ENCODE measurements around the gene MAVS.

- TF ChIP-seq EP300 (IDR thresholded peaks at IDR 0.05; ENCODE audit: low read depth): no peak
- TF ChIP-seq CTCF (IDR thresholded peaks at IDR 0.05): no peak
- TF ChIP-seq POLR2AphosphoS5 (IDR thresholded peaks at IDR 0.05): no peak
These were observed 21.2 kb downstream of the MAVS start for GRCh38 chr20:3867802-3868201.

All from transverse colon (tissue), 4 donors.